ENCODE results near the gene PIK3R5. TPM values are rescaled to one million over a fixed set of nuclear protein-coding genes. Genes with fewer than 3 reads are reported as not detected.
A peak's percentile ranks its signal among the peaks of the same experiment; 100 is the strongest.

Gene PIK3R5
- total and polyA plus RNA-seq, 12 donors = 0.66 to 10.1 (median 2.2) TPM

- H3K27ac ChIP-seq = no peak overlapping the region
- no peak for ATAC-seq
- H3K36me3 ChIP-seq = peaks cover 0 to 4% (median 0%) of the 10 kb centered on the region in 9 donors
- H3K4me1 ChIP-seq = peaks cover 0 to 25% (median 9%) of the 10 kb centered on the region in 9 donors
- 43 to 54% methylated on average over 2 of the region's 2 CpGs for WGBS, 2 donors
- H3K27me3 ChIP-seq = no peaks in the 10 kb centered on the region
- H3K9me3 ChIP-seq = no peaks in the 10 kb centered on the region
- DNase-seq = no peak
- intact Hi-C loops (cut with DNase I) = no loop called here
- no peak for TF ChIP-seq CTCF (IDR thresholded peaks at IDR 0.05)
- no peak overlapping the region for H3K4me3 ChIP-seq
Observed at GRCh38 chr17:8843344-8843743, 122.2 kb downstream of the PIK3R5 start.

DNA sequence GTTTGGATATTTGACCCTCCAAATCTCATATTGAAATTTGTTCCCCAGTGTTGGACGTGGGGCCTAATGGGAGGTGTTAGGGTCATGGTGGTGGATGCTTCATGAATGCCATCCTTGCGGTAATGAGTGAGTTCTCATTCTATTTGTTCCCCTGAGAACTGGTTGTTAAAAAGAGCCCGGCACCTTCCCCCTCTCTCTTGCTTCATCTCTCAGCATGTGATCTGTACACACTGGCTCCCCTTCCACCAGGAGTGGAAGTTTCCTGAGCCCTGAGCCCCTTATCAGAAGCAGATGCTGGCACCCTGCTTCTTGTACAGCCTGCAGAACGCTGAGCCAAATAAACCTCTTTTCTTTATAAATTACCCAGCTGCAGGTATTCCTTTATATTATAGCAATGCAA, 123.7 kb downstream of the PIK3R5 start:
- ATAC-seq (no peak), DNase-seq (no peak)
- H3K4me3 ChIP-seq = no peak overlapping the region
- no peak for TF ChIP-seq CTCF (IDR thresholded peaks at IDR 0.05)
- no peak overlapping the region for H3K27ac ChIP-seq
- intact Hi-C loops (cut with DNase I) = no loop called here
- peaks cover 0 to 4% (median 0%) of the 10 kb centered on the region in 9 donors for H3K36me3 ChIP-seq
- no peaks in the 10 kb centered on the region for H3K27me3 ChIP-seq
- H3K9me3 ChIP-seq = no peaks in the 10 kb centered on the region
- 77 to 84% methylated on average over 4 of the region's 4 CpGs for WGBS, 2 donors
- H3K4me1 ChIP-seq = peaks cover 0 to 26% (median 3%) of the 10 kb centered on the region in 9 donors

DNA sequence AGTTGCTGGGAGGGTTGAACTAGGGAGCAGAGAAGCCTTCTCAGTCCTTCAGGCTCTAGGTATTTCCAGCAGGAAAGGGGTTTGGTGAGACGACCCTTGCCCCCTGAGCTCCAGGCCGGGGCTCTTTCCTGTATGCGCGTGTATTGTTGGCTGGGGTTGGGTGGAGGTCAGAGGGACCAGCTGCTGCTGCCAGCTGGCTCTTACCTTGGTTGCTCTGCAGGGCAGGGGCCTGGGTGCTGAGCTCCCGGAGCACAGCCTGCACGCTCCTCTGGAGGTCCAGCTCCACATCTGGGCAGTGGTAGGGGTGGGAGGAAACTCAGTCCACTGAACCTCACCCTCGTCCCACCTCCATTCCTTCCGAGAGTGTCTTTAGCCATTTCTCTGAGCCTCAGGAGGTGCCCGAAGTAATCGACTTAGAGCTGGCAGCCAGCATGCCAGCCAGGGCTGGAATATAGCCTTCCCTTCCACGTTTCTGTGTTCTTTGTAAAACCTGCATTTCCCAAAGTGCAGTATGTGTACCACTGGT, 126.0 kb downstream of the PIK3R5 start:
- intact Hi-C loops (cut with DNase I) = no loop called here
- ATAC-seq (peak in 1 of 8 donors; percentile 57), DNase-seq (no peak)
- Histone ChIP-seq H3K4me3 (no peak overlapping the region), H3K27ac (no peak overlapping the region), H3K36me3 (peaks cover 0 to 23% (median 0%) of the 10 kb centered on the region in 9 donors), H3K4me1 (peaks cover 0 to 26% (median 0%) of the 10 kb centered on the region in 9 donors), H3K9me3 (no peaks in the 10 kb centered on the region), H3K27me3 (no peaks in the 10 kb centered on the region)
- no peak for TF ChIP-seq CTCF (IDR thresholded peaks at IDR 0.05)
- WGBS, 2 donors = 61 to 76% methylated on average over 11 of the region's 11 CpGs

DNA sequence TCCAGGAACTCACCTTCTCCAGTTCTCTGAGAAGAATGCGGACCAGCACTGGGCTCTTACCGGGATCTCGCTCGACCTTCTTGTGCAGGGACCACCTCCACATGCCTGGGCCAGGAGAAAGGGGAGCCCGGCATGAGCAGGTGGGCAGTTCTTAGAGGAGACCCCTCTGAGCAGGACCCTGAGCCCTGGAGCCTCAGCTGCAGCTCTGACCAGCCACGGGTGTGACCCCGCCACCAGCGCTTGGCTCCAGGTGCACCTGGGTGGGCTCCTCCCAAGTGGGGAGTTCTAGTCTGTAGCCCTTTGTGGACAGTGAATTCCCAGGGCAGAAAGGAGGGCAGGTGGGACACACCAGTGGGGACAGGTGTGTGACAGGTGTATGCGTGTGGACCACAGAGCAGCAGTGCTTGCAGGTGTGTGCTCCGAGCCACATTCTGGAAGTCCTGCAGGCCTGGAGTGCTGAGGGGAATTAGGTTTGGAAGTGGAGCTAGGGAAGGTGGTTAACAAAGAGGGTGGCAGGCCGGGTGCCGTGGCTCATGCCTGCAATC, 126.9 kb downstream of the PIK3R5 start:
- no peak for TF ChIP-seq CTCF (IDR thresholded peaks at IDR 0.05)
- H3K27ac ChIP-seq = no peak overlapping the region
- WGBS, 2 donors = 94 to 98% methylated on average over 12 of the region's 12 CpGs
- H3K36me3 ChIP-seq = peaks cover 0 to 27% (median 0%) of the 10 kb centered on the region in 9 donors
- no peak overlapping the region for H3K4me3 ChIP-seq
- peaks cover 0 to under 1% (median 0%) of the 10 kb centered on the region in 7 donors for H3K27me3 ChIP-seq
- H3K9me3 ChIP-seq = no peaks in the 10 kb centered on the region
- intact Hi-C loops (cut with DNase I) = no loop called here
- H3K4me1 ChIP-seq = peaks cover 0 to 23% (median 0%) of the 10 kb centered on the region in 9 donors
- ATAC-seq (no peak), DNase-seq (no peak)
